Stimulated activated CD8-positive, alpha-beta memory T cell treated with anti-CD3 and anti-CD28 coated beads, Interleukin-7, amount 100 ng/mL, for 4 hours (primary cell): Measurements from ENCODE around the gene CASP14.
"Not testable (repeated sequence)": the region's sequence is repeated elsewhere in the genome, so short reads cannot be mapped to it uniquely, and the experiment has no call there.

ENCODE experiments used
- DNase-seq, 2 donors: peaks; one replicate each; pipeline ENCODE4 v3.0.0-alpha.2; 2020; ENCODE audit warnings: low read depth in 2 of 2

The CASP14 gene

DNA sequence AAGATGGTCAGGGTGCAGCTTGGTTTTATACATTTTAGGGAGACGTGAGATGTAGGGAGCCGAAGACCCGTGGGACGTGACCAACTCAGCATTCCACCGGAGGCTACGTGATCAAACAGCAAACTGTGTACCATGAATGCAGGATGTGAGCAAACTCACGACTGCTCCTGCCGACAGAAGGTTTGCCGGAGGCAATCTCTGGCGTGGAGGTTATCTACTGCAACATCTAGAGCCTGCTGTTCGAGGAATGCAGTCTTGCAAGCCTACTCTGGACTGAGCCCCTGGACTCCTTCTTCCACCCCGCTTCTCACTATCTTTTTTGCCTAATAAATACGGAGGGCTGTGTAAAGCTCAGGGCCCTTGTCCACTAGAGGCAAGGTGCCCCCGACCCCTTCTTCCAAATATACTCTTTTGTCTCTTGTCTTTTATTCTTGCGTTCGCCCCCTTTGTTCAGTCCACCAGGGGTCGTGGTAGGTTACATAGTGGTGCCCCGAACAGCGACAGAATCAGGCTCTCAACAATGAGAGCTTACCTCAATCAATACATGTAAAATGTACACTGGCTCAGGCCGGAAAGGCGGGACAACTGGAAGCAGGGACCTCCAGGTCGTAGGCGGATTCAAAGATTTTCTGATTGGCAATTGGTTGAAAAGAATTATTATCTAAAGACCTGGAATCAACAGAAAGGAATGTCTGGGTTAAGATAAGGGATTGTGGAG, 23.8 kb downstream of the CASP14 start:
- DNase-seq: no peak

DNA sequence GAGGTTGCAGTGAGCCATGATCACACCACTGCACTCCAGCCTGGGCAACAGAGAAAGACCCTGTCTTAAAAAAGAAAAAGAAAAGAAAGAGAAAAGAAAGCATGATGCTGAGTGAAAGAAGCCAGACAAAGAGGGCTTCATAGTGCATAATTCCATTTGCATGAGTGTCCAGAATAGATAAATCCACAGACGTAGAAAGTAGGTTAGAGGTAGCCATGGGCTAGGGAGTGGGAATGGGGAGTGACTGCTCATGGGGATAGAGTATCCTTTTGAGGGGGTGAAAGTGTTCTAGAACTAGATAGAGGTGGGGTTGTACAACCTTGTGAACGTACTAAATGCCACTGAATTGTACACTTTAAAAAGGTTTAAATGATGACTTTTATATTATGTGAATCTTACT, 25.1 kb downstream of the CASP14 start:
- no peak for DNase-seq

DNA sequence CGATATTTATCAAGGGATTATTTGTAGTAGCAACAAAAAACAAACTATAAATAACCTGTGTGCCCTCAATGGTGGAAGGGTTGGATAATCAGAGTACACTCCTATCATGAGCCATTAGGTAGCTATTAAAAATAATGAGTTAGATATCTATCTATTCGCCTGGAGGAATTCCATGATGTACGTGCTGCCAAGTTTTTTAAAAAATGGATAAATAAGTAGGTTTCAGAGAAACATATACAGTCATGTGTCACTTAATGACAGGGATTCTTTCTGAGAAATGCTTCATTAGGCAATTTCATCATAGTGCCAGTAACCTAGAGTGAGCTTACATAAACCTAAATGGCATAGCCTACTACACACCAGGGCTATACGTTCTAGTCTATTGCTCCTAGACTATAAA, 26.5 kb downstream of the CASP14 start:
- DNase-seq: no peak

DNA sequence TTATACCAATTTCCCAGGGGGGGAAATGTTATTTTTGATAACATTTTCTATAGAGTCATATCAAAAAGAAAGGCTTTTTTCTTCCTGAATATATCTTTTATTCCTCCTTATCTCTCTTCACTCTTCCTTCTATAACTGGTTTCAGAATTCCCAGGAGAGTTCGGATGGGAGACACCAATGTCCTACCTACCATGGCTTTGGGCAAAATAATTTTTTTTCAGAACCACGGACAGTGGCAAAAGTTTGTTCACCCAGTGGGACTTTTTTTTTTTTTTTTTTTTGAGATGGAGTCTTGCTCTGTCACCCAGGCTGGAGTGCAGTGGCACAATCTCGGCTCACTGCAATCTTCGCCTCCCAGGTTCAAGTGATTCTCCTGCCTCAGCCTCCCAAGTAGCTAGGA, 30.7 kb downstream of the CASP14 start:
- DNase-seq: not testable (repeated sequence)

DNA sequence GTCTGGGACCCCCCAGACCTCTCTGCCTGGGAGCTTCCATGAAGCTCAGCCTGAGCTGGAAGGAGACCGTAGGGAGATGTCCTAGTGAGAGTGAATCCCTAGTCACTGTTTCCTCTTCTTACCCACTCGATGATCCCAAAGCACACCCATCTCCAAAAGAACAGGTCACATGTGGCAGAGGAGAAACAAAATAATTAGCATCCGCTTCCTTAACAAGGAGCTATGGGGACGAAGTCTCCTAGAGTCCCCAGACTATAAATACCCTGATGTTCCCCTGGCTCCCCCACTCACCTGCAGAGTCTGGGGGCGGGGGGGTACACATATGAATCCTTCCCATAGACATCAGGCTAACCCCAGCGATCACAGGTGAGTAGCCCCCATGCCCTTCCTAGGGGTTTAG, 32.6 kb downstream of the CASP14 start, which contains the start of gene OR1I1:
Gene OR1I1 (plus strand): TSS at position 301 of the 400 bp plus-strand sequence. CDS start 4,855 bp downstream, outside the sequence.
- DNase-seq: no peak

DNA sequence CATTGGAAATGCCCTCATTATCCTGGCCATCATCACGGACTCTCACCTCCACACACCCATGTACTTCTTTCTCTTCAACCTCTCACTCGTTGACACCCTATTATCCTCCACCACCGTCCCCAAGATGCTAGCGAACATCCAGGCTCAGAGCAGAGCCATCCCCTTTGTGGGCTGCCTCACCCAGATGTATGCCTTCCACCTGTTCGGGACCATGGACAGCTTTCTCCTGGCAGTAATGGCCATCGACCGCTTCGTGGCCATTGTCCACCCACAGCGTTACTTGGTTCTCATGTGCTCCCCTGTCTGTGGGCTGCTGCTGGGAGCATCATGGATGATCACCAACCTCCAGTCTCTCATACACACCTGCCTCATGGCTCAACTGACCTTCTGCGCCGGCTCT, 37.9 kb downstream of the CASP14 start:
- DNase-seq: no peak

DNA sequence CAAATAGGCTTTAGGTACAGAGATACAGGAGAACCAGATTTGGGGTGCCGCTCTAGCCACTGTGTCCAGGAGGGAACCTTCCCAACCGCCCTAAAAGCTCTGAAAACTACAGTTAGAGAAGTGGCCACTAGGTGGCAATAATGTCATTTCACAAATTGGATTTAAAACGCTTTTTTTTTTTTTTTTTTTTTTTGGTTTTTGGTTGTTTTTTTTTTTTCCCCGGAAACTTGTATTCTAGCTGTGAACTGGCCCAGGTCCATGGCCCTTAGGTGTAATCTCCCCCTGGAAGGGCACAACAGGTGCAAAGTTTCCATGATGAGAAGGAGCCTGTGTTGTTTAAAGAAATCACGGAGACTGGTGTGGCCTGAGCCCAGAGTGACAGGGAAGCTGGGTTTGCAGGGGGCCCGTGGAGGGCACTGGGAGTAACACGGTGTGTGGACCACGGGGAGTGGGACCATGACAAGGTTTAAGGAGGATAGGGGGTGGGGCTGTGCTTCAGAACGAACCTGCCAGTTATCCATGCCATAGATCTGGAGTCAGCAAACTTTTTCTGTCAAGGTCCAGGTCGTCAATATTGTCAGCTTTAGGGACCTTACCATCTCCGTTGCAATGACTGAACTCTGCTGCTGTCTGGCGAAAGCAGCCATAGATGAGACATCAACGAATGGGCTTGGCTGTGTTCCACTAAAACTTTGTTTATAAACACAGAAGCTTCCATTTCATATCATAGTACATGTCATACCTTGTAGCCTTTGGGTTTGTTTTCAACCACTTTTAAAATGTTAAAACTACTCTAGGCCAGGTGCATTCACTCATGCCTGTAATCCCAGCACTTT, 42.9 kb downstream of the CASP14 start:
- DNase-seq: peak in 1 of 2 donors; percentile 6

DNA sequence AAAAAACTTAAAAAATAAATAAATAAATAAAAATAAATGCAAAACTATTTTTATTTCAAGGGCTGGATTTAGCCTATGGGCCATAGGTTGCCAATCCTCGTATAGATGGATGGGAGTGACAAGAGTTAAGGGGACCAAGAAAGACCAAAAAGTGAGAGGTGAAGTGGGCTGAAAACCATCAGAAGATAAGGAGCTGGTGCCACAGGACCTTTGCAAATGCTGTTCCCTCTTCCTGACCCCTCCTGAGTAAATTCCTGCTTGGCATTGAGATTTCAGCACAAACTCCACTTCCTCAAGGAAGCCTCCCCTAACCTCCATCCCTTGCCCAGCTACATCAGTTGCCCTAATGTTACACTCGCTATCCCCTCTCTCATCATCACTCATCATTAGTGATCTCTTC, 43.7 kb downstream of the CASP14 start:
- no peak for DNase-seq

DNA sequence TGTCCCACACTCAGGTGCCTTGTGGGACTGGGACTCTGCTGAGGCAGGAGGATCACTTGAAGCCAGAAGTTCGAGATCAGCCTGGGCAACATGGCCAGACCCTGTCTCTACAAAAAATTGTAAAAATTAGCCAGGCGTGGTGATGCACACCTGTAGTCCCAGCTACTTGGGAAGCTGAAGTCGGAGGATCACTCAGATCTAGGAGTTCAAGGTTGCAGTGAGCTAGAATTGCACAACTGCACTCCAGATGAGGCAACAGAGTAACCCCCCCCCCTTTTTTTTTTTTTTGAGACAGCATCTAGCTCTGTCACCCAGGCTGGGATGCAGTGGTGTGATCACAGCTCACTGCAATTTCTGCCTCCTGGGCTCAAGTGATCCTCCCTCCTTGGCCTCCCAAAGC, 46.9 kb downstream of the CASP14 start:
- DNase-seq: no peak

DNA sequence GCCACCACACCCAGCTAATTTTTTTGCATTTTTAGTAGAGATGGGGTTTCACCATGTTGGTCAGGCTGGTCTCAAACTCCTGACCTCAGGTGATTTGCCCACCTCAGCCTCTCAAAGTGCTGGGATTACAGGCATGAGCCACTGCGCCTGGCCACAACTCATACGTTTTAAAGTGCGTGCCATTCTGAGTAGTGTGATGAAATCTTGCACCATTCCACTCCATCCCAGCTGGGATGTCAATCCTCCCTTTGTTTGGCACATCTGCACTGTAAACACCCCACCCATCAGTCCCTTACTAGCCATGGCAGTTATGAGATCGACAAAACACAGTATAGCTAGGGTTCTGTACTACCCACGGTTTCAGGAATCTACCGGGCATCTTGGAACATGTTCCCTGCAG, 48.7 kb downstream of the CASP14 start:
- DNase-seq: not testable (repeated sequence)

DNA sequence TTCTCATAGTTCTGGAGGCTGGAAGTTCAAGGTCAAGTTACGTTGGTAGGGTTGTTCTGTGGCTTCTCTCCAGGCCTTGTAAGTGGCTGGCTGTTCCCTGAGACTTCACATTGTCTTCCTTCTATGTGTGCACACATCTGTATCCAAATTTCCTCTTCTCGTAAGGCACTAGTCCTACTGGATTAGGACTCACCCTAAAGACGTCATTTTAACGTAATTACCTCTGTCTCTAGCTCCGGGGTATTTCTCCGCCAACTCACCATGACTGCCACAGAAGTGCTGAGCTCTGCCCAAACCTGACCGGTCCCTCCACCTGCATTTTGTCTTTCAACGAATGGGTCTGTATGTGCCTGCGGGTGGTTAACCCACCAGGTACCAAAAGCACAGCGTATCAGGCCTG, 49.2 kb downstream of the CASP14 start:
- no peak for DNase-seq

DNA sequence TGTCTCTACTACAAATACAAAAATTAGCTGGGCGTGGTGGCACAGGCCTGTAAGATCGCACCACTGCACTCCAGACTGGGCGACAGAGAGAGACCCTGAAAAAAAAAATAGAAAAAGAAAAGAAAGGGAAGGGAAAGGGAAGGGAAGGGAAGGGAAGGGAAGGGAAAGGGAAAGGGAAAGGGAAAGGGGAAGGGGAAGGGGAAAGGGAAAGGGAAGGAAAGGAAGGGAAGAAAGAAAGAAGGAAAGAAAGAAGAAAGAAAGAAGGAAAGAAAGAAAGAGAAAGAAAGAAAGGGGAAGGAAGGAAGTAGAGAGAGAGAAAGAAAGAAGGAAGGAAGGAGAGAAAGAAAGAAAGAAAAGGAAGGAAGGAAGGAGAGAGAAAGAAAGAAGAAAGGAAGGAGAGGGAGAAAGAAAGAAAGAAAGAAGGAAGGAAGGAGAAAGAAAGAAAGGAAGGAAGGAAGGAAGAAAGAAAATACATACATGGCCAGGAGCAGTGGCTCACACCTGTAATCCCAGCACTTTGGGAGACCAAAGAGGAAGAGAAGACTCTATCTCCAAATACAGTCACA, 49.8 kb downstream of the CASP14 start:
- no peak for DNase-seq

DNA sequence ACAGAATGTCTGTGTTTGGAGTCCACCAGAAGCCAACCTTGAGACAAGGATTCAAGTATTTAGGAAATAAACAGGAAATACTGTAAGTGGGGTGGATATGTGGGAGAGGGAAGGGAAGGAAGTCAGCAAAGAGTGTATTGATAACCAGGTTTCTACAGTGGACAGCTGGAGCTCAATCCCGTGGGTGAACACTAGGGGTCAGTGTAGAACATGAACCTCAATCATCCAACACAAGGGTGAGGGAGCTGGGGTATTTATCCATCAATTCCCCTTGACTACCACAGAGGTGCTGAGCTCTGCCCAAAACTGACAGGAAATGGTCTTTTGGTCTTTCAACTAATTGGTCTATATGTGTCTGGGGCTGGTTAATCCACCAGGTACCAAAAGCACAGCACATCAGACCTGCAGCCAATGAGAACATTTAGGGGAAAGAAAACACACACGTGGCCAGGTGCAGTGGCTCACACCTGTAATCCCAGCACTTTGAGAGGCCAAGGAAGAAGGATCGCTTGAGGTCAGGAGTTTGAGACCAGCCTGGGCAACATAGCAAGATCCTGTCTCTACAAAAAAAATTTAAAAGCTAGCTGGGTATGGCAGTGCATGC, 52.3 kb downstream of the CASP14 start:
- peak; percentile 14 to 23 for DNase-seq

DNA sequence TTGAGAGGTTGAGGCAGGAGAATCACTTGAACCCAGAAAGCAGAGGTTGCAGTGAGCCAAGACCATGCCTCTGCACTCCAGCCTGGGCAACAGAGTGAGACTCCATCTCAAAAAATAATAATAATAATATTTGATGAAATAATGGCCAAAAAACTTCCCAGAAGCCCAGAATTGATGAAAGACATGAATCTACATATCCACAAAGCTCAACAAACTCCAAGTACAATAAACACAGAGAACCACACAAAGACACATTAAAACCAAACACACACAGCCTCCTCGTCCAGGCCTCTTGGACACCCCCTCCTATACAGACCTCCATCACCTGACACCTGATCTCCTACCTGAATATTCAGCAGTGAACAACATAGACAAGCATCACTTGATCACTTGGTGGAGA, 54.7 kb downstream of the CASP14 start:
- DNase-seq: no peak

DNA sequence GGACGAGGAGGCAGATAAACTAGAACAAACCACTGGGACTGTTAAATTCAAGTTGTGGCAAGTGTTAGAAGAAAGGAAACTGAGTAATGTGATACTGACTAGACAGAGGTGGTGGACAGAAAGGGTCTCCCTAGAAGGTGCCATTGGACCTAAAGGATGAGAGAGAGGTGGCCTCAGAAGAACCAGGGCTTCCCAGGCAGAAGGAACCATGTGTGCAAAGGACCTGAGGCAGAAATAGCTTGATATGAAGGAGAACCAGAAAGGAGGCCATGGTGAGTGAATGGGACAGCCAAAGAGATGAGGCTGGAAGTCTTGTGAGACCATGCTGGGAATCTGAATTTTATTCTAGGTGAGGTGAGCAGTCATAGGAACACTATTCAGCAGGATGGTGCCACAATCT, 55.1 kb downstream of the CASP14 start:
- DNase-seq: no peak

DNA sequence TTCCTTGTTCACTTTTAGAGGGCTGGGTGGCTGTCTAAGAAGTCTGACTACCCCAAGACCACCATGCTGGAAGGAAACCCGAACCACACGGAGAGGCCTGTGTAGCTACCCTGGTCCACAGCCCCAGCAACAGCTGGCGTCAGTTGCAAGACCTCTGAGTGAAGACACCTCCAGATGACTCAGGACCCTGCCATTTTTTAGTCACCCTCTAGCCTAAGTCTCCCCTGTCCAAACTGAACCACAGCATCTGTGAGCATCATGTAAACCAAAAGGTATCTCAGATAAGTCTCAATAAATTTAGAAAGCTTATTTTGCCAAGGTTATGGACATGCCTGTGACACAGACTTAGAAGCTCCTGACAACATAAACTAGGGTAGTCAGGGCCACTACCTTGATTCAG, 55.8 kb downstream of the CASP14 start:
- no peak for DNase-seq

DNA sequence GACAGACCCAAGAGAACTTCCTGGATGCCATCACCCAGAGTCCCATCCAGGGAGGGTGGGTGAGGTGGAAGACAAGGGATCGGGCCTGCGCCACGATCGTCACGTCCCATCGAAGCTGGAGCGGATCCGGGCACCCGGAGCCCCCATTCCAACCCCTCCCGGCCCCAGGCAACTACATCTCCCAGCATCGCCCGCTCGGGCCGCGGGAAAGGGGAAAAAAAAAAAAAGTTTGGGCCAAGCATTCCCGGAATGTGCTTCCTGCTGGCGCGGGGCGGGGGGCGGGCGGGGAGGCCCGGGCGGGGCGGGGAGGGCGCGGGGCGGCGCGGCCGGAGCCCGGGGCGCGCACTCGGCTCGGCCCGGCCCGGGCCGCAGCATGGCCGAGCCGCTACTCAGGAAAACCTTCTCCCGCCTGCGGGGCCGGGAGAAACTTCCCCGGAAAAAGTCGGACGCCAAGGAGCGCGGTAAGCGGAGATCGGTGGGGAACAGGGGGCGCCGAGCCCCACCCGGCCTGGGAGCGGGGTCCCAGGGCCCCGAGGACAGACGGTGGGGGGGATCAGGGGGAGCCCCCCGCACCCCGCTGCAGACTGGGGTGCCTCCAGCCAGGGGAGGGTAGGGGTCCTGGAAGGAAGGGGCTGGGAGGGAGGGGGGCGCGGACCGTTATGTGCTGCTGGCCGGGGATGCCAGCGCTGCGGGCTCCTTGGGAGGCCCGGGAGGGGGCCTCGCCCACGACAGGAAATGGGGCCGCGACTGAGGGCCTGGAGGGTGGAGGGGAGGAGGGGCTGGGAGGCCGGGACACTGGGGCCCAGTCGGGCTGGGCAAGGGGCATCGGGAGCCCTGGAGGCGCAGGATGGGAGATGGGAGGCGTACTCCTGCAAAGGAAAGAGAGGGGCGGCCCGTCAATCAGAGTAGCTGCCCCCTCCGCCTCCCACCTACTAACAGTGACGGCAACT, 58.1 kb downstream of the CASP14 start, which contains the start of gene SYDE1:
Gene SYDE1 (plus strand): TSS at position 341 of the 950 bp plus-strand sequence. CDS start 33 bp downstream, at position 374.
- peak in 1 of 2 donors; percentile 12 for DNase-seq
